ENCODE data around the gene ATG101. TPM values are rescaled to one million over a fixed set of nuclear protein-coding genes. Genes with fewer than 3 reads are reported as not detected.

ATG101 gene
- total RNA-seq, 2 donors from 2014 or later: 22.0 to 30.2 TPM

- H3K9me3 ChIP-seq (ENCODE audit: control insufficient read depth, low read length, poor library complexity, severe bottlenecking): no peaks in the 10 kb centered on the region
- Mint-ChIP-seq H3K27me3 (peaks cover 7% of the 10 kb centered on the region), H3K36me3 (ENCODE audit: low read depth) (peaks cover 2% of the 10 kb centered on the region), H3K4me1 (peaks cover 32% of the 10 kb centered on the region), H3K4me3 (no peak overlapping the region), H3K27ac (no peak overlapping the region)
- ATAC-seq: no peak
- DNase-seq: no peak
Observed at GRCh38 chr12:52046859-52047258, 22.9 kb upstream of the ATG101 start.

- DNase-seq (no peak), ATAC-seq (no peak)
- no peaks in the 10 kb centered on the region for H3K9me3 ChIP-seq (ENCODE audit: control insufficient read depth, low read length, poor library complexity, severe bottlenecking)
- H3K36me3 Mint-ChIP-seq (ENCODE audit: low read depth): peaks cover 2% of the 10 kb centered on the region
- H3K27me3 Mint-ChIP-seq: peaks cover 7% of the 10 kb centered on the region
- H3K4me1 Mint-ChIP-seq: peaks cover 32% of the 10 kb centered on the region
- H3K27ac Mint-ChIP-seq: peak overlapping the region; percentile 96
- H3K4me3 Mint-ChIP-seq: peak overlapping the region; percentile 96
Observed at GRCh38 chr12:52049286-52049685, 20.5 kb upstream of the ATG101 start.

GRCh38 chr12:52049688-52050087, 20.1 kb upstream of the ATG101 start:
- H3K4me1 Mint-ChIP-seq: peaks cover 30% of the 10 kb centered on the region
- H3K27me3 Mint-ChIP-seq: peaks cover 7% of the 10 kb centered on the region
- ATAC-seq (no peak), DNase-seq (no peak)
- peak overlapping the region; percentile 96 for H3K4me3 Mint-ChIP-seq
- H3K36me3 Mint-ChIP-seq (ENCODE audit: low read depth): peaks cover 2% of the 10 kb centered on the region
- H3K27ac Mint-ChIP-seq: peak overlapping the region; percentile 96
- no peaks in the 10 kb centered on the region for H3K9me3 ChIP-seq (ENCODE audit: control insufficient read depth, low read length, poor library complexity, severe bottlenecking)

GRCh38 chr12:52050116-52050757, 19.5 kb upstream of the ATG101 start:
- Mint-ChIP-seq H3K27me3 (peaks cover 7% of the 10 kb centered on the region), H3K4me3 (peak overlapping the region; percentile 96), H3K36me3 (ENCODE audit: low read depth) (peaks cover 2% of the 10 kb centered on the region), H3K27ac (peak overlapping the region; percentile 96), H3K4me1 (peaks cover 30% of the 10 kb centered on the region)
- DNase-seq (peak in 2 of 3 donors; percentile 25 to 28), ATAC-seq (peak; percentile 5)
- no peaks in the 10 kb centered on the region for H3K9me3 ChIP-seq (ENCODE audit: control insufficient read depth, low read length, poor library complexity, severe bottlenecking)

- Mint-ChIP-seq H3K4me1 (peaks cover 26% of the 10 kb centered on the region), H3K4me3 (peak within 1 kb of the TSS; percentile 96), H3K36me3 (ENCODE audit: low read depth) (peaks cover 2% of the 10 kb centered on the region), H3K27ac (peak within 1 kb of the TSS; percentile 96), H3K27me3 (peaks cover 7% of the 10 kb centered on the region)
- no peaks in the 10 kb centered on the region for H3K9me3 ChIP-seq (ENCODE audit: control insufficient read depth, low read length, poor library complexity, severe bottlenecking)
- DNase-seq (peak; percentile 100), ATAC-seq (peak; percentile 90)
Observed at GRCh38 chr12:52050758-52051541, 18.8 kb upstream of the ATG101 start, which contains the start of gene NR4A1. NR4A1 (plus strand) TSS chr12:52051442; CDS start chr12:52054329, 2,887 bp downstream.

GRCh38 chr12:52052468-52053186, 17.2 kb upstream of the ATG101 start:
- H3K4me3 Mint-ChIP-seq: peak overlapping the region; percentile 96
- peaks cover 26% of the 10 kb centered on the region for H3K4me1 Mint-ChIP-seq
- H3K27me3 Mint-ChIP-seq: peaks cover 7% of the 10 kb centered on the region
- H3K27ac Mint-ChIP-seq: peak overlapping the region; percentile 96
- DNase-seq: no peak
- no peaks in the 10 kb centered on the region for H3K9me3 ChIP-seq (ENCODE audit: control insufficient read depth, low read length, poor library complexity, severe bottlenecking)
- ATAC-seq: no peak
- H3K36me3 Mint-ChIP-seq (ENCODE audit: low read depth): peaks cover 2% of the 10 kb centered on the region

GRCh38 chr12:52053536-52054209, 16.1 kb upstream of the ATG101 start:
- Mint-ChIP-seq H3K4me1 (peaks cover 26% of the 10 kb centered on the region), H3K27ac (peak overlapping the region; percentile 96), H3K36me3 (ENCODE audit: low read depth) (peaks cover 2% of the 10 kb centered on the region), H3K4me3 (peak overlapping the region; percentile 47), H3K27me3 (peaks cover 7% of the 10 kb centered on the region)
- no peak for ATAC-seq
- DNase-seq: no peak
- no peaks in the 10 kb centered on the region for H3K9me3 ChIP-seq (ENCODE audit: control insufficient read depth, low read length, poor library complexity, severe bottlenecking)

GRCh38 chr12:52054231-52054832, 15.4 kb upstream of the ATG101 start:
- ATAC-seq (no peak), DNase-seq (no peak)
- no peaks in the 10 kb centered on the region for H3K9me3 ChIP-seq (ENCODE audit: control insufficient read depth, low read length, poor library complexity, severe bottlenecking)
- Mint-ChIP-seq H3K4me1 (peaks cover 24% of the 10 kb centered on the region), H3K27me3 (peaks cover 3% of the 10 kb centered on the region), H3K27ac (peak overlapping the region; percentile 39), H3K4me3 (no peak overlapping the region), H3K36me3 (ENCODE audit: low read depth) (no peaks in the 10 kb centered on the region)

GRCh38 chr12:52054833-52055730, 14.7 kb upstream of the ATG101 start:
- H3K4me3 Mint-ChIP-seq: no peak overlapping the region
- no peak for DNase-seq
- H3K4me1 Mint-ChIP-seq: peaks cover 16% of the 10 kb centered on the region
- H3K9me3 ChIP-seq (ENCODE audit: control insufficient read depth, low read length, poor library complexity, severe bottlenecking): no peaks in the 10 kb centered on the region
- H3K36me3 Mint-ChIP-seq (ENCODE audit: low read depth): no peaks in the 10 kb centered on the region
- peak overlapping the region; percentile 39 for H3K27ac Mint-ChIP-seq
- H3K27me3 Mint-ChIP-seq: no peaks in the 10 kb centered on the region
- ATAC-seq: no peak

GRCh38 chr12:52055731-52056711, 13.8 kb upstream of the ATG101 start:
- no peaks in the 10 kb centered on the region for H3K36me3 Mint-ChIP-seq (ENCODE audit: low read depth)
- H3K9me3 ChIP-seq (ENCODE audit: control insufficient read depth, low read length, poor library complexity, severe bottlenecking): no peaks in the 10 kb centered on the region
- H3K27me3 Mint-ChIP-seq: no peaks in the 10 kb centered on the region
- ATAC-seq (no peak), DNase-seq (no peak)
- peaks cover 14% of the 10 kb centered on the region for H3K4me1 Mint-ChIP-seq
- H3K4me3 Mint-ChIP-seq: no peak overlapping the region
- no peak overlapping the region for H3K27ac Mint-ChIP-seq
